ENCODE results near the gene CTNNBL1.

Gene CTNNBL1

DNA sequence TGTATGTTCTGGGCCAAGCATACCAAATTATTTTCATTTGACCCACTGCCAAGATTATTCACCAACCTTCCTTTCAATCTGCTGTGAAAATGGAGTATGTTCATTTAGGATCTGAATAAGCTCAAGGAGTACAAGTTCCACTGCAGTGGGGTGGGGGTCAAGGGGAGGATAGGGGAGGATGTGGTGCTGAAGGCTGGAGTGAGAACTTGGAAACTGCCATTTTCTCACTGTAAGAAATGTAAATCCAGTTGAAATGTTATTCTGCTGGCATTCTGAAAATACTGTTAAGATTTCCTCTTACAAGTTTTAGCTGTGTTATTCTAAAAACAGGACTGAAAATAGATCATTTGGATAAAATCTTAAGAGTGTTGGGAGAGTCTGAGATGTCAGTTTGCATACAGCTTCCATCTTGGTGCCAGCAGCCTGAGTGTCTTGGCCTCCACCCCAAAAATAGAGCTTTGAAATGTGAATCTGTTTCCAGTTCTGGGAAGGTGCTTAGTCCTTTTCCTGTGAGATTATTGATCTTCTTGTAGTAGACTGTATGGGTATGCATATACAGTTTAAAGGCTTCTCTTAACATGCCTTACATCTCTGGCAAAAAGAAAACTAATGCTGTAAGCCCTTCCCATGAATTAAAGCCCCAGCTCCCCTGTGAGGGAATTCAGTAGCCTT is 84.3 kb downstream of the CTNNBL1 start:
- no peak for DNase-seq

DNA sequence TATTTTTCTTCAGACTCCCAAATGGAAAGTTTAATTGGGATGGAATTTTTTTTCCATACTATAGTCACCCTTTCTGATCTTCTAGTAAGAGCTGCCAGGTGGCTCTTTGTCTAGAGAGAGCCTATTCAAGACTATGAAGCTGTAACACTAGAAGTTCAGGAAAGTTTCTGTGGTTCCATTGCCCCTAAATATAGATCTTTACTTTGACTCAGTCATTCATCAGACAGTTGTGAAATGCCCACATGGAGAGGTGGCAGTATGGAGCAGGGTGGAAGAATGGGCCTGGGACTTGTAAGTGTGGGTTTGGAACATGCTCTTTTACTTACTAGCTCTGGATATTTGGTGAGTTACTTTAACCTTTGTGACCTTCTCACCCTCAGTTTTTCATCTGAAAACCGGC is 87.8 kb downstream of the CTNNBL1 start:
- no peak for DNase-seq

- no peak for DNase-seq
These were observed 92.2 kb downstream of the CTNNBL1 start for GRCh38 chr20:37786043-37786442.

GRCh38 chr20:37789408-37789807 is 95.6 kb downstream of the CTNNBL1 start:
- DNase-seq, result no peak

DNA sequence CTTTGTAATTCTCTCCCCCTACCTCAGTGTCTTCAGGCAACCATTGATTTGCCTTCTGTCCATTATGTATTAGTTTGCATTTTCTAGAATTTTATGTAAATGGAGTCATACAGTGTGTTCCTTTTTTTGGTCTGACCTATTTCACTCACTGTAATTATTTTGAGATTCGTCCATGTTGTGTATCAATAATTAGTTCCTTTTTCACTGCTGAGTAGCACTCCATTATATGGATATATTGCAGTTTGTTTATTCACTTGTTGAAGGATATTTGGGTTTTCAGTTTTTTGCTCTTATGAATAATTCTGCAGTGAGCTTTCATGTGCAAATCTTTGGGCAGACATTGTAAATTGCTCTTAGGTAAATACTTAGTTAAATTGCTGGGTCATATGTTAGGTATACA is 97.1 kb downstream of the CTNNBL1 start:
- no peak for DNase-seq

GRCh38 chr20:37796121-37796520 is 102.3 kb downstream of the CTNNBL1 start:
- no peak for DNase-seq

DNA sequence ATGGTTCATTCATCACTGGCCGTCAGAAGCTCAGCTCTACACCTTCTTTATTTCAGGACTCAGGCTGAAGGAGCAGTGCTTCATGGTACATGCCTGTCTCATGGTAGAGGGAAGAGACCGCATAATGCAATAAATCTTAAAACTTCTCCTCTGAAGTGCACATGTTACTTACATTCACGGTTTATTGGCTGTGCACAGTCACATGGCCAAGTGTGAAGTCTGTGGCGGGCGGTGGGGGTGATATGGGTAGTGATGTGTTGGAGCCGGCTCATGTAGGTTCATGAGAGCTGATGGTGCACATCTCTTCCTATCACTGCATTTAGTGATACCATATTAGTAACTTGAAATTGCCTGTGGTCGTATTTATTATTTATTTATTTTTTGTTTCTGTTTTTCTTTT is 102.9 kb downstream of the CTNNBL1 start:
- DNase-seq, result no peak

DNA sequence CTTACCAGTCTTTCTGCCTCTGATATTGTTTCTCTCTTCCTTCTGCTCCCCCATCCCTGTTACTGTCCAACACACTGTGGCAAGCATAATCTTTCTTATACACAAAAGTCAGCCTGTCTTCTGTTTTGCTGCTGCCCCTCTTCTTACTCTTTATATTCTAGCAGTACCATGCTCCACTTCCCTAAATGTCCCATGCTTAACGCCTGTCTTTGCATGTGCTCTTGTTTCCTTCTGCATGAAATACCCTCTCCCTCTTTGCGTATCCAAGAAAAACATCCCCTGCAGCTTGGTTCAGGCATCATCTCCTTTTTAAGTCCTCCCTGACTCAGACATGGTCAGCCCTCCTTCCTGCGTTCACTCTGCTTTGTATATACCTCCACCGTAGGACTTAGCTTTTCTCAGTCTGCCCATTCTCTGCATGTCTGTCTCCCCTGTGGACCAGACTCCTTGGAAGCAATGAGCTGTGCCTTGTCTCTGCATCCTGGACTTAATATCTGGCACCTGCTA is 103.9 kb downstream of the CTNNBL1 start:
- no peak for DNase-seq

- no peak for DNase-seq
These were observed 104.5 kb downstream of the CTNNBL1 start for GRCh38 chr20:37798312-37798711.

GRCh38 chr20:37800618-37801017 is 106.8 kb downstream of the CTNNBL1 start:
- DNase-seq, result no peak

DNA sequence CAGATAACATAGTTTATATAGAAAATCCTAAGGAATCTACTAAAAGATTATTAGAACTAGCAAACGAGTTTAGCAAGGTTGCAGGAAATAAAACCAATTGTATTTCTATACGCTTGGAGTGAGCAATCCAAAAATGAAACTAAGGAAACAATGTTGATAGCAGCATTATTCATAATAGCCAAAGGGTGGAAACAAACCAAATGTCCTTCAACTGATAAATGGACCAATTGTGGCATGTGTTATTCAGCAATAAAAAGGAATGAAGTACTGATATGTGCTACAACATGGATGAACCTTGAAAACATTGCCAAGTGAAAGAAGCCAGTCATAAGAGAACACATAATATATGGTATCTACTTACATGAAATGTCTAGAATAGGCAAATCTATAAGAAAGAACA is 108.1 kb downstream of the CTNNBL1 start:
- DNase-seq, result no peak

DNA sequence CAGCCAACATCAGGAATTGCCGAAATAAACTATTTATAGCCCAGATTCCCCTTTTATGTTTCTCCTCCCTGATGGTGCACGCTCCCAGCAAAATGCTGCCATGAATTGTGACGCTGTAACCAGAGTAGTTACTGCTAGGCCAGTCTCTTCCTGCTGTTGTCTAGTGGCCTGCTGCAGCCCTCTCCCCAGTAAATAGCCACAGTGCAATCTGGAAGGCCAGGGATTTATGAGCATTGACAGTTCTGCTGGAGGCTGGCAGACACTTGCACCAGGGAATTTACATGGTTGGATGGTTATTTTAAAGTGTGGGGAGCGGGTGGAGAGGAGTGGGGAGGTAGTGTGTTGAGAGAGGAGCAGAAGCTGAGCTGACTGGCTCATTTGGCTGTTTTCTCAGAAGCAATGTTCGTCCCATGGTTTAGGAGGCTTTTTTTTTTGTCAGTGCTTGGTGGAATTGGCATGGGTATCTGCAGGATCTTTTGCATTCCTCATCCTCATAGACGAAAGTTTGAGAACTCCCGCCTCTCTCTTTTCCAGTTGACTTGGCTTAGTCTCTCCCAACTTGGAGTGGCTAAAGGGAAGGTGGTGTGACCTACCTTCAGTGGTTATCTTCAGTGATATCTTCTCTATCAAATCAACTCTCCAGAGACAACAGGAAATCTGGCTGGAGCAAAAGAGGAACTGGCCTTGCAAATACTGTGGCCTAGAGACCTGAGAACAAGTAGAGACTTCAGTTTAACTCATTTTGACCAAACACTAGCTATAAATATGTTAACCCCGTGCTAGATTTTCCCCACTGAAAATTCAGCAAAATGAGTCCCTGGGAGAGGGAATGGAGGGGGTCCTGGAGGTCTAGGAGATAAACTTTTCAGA is 109.8 kb downstream of the CTNNBL1 start:
- peak; percentile 32 for DNase-seq

DNA sequence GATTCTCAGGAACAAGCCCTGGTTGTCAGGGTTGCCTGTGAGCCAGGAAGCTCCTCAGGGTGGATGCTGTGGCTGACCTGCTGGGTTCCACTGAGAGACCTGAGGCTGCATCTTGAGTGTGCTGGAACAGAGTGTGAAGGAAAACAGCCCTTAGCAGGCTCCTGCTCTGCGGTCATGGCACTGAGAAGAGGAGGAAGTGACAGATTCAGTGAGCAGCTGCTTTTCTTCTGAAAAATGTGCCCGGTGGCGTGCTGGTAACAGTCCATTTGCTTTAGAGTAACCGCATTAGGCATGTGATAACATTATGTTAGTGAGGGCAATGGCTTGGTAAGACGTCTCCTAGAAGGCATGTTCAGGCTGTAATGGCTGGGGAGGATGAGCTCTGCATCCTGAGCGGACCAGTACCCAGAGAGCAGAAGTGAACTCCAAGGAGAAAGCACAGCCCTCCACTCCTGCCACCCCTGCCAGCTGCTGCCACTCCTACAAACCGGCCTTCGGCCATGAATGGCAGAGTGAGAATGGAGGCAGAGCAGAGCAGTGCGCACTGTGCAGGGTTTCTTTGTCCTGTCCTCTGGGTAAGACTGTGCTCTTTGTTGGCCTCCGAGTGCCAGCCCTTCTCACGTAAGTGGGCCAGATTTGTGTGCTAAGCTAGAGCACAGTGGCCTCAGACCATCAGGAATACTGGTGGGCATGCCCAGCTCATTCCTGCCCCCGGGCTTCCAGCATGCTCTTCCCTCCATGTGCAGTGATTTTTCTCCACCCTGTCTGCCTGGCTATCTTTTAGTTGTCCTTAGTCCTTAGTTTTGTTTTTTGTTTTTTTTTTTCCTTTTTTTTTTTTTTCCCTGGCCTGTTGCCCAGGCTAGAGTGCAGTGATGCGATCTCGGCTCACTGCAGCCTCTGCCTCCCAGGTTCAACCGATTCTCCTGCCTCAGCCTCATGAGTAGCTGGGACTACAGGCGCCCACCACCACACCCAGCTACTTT is 111.0 kb downstream of the CTNNBL1 start:
- no peak for DNase-seq

DNA sequence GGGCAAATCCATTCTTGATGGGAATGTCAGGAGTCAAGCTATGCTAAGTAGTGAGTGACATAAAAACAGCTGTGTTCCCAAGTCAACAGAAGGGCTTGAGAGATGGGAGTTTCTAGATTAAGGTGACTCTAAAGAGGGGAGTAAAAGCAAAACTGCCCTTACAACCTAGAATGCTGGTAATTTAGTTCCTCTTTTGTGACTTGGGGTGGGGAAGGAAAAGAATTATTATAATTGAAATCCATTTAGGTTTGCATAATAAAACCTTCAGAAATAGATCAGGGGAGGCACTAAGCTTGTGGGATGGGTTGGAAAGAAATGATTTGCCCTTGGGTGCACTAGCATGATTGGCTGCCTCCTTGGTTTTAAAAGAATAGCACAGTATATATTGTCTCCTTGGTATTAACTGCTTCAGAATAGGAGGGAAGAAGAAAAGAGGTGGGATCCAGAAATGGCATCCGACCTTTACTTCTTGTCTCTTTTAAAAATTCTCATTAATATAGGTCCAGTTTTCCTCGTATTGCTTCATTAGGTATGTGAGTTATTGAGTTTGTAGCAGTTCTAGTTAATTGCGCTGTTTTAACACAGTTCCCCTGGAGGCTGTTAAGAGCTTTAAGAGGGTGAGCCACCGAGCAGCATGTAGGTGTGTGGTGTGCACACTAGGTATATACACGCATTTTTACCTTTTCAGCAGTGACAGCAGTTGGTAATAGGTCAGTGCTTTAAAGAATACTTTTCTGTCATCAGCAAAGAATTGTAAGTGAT is 113.8 kb downstream of the CTNNBL1 start:
- DNase-seq, result no peak

DNA sequence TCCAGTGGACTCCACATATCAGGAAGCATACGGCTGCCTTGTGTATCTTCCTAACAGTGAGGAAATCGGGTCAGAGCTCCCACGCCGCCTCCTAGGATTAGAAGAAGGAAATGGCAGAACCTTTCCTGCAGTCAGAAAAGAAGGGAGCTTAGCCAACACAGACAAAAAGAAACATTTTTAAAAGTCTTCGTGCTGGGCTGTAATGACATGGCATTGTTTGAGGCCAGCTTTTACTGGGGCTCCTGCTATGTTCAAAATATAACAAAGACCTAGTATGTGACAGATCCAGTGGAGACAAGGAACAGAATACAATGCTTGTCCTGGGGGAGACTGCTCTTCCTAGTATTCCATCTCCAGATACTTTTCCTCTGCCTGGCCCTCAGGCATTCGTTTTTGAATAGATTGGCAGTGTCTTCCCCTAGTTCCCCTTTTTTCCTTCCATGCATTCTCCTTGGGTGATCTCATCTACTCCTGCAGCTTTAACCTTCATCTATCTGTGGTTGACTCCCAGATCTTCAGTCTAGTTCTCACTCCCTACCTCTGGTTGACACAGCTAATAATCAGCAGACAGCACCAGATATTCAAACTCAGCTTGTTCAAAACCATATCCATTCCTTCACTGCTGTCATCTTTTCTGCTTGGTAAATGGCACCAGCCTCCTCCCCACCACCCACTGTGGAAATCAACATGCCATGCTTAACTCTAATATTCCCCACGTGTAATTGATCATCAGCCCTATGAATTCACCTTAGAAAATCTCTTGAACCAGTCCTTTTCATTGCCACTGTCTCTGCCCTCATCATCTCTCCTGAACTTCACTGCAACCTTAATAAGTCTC is 114.6 kb downstream of the CTNNBL1 start:
- no peak for DNase-seq

GRCh38 chr20:37810027-37810426 is 116.2 kb downstream of the CTNNBL1 start:
- DNase-seq, result no peak

- DNase-seq, result no peak
These were observed 122.2 kb downstream of the CTNNBL1 start for GRCh38 chr20:37816003-37816402.

GRCh38 chr20:37816726-37817125 is 122.9 kb downstream of the CTNNBL1 start:
- no peak for DNase-seq

- DNase-seq, result no peak
These were observed 127.9 kb downstream of the CTNNBL1 start for GRCh38 chr20:37821696-37822095.

DNA sequence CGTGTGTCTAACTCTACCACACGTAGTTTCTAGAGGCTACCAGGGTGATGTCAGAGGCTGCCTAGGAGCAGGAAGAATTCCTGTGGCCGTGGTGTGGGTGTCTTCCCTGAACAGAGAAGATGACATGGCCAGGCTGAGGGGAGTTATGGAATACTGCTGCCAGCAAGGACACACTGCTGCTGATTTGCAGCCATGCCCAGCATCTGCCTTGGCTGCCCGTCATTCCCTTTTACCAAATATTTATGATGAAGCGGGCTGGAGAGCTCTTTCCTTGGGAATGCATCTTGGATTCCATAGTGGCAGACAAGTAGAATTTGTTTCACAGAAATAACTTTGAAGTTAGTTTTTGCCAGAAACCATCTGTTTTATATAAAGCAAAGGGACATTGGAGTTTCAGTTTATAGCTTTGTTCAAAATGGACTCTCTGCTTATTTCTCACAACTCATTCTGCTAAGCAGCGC is 128.3 kb downstream of the CTNNBL1 start:
- no peak for DNase-seq

Measured in NCI-H2227 treated with DMSO at 0.1 percent for 48 hours (cell line).